ENCODE measurements around the gene ADGRG4. TPM values are rescaled to one million over a fixed set of nuclear protein-coding genes. Genes with fewer than 3 reads are reported as not detected.

ADGRG4 gene
- total RNA-seq, 2 donors from 2014 or later = 0.14 to 0.41 TPM

DNA sequence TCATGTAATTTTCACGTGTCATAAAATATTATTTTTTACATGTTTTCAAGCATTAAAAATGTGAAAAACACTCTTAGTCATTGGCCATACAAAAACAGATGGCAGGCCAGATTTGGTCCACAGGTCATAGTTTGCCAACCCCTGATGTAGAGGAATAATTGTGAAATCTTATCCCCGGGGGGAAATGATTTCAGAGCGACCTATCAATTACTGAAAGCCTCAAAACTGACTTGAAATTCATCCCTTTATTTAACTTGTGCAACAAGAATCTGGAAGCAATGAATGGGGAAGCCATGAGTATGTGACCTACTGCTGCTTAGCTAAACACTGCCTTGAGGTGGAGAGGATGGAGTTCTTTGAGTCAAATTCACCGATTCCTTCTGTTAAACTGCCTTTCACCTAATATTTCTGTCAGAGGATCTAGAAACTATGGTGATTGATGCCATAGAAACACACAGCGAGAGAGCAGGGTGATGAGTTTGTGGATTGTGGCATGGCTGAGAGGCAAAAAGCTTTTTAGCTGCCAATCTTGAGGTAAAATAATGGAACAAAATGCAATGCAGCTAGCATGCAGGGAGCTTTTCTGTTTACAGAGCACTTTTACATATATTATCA is 156.6 kb downstream of the ADGRG4 start:
- ATAC-seq (ENCODE audit: insufficient number of reproducible peaks, low FRiP score, low read depth) (no peak), DNase-seq (ENCODE audit: low spot score) (no peak)
- Histone ChIP-seq H3K4me3 (no peak overlapping the region), H3K4me1 (ENCODE audit: control insufficient read depth in 1 of 2, low read depth in 2 of 2) (no peaks in the 10 kb centered on the region), H3K9me3 (no peaks in the 10 kb centered on the region), H3K27me3 (replicated peaks; ENCODE audit: insufficient read depth) (no peaks in the 10 kb centered on the region), H3K27ac (no peak overlapping the region), H3K36me3 (no peaks in the 10 kb centered on the region)
- TF ChIP-seq, protein P1, sequence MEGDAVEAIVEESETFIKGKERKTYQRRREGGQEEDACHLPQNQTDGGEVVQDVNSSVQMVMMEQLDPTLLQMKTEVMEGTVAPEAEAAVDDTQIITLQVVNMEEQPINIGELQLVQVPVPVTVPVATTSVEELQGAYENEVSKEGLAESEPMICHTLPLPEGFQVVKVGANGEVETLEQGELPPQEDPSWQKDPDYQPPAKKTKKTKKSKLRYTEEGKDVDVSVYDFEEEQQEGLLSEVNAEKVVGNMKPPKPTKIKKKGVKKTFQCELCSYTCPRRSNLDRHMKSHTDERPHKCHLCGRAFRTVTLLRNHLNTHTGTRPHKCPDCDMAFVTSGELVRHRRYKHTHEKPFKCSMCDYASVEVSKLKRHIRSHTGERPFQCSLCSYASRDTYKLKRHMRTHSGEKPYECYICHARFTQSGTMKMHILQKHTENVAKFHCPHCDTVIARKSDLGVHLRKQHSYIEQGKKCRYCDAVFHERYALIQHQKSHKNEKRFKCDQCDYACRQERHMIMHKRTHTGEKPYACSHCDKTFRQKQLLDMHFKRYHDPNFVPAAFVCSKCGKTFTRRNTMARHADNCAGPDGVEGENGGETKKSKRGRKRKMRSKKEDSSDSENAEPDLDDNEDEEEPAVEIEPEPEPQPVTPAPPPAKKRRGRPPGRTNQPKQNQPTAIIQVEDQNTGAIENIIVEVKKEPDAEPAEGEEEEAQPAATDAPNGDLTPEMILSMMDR (IDR thresholded peaks at IDR 0.05) = no peak

DNA sequence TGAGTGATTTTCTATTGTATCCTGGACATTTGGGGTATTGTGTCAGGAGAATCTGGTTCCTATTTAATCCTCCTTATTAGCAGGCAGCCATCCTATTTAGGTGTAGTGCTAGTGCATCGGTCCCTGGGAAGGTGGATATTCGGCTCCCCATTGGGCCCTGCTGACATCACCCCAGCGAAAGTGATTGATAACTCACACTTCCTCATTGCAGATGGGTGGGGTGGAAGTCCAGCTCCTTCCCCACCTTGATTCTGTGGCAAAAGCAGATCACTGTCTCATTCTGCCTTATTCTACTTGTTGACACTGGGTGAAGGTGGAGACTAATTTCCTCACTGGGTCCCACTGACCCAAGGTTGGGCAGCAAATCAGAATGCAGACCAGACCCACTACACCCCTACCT is 163.8 kb downstream of the ADGRG4 start:
- H3K4me3 ChIP-seq = no peak overlapping the region
- no peaks in the 10 kb centered on the region for H3K4me1 ChIP-seq (ENCODE audit: control insufficient read depth in 1 of 2, low read depth in 2 of 2)
- no peak overlapping the region for H3K27ac ChIP-seq
- H3K27me3 ChIP-seq (replicated peaks; ENCODE audit: insufficient read depth) = no peaks in the 10 kb centered on the region
- H3K36me3 ChIP-seq = no peaks in the 10 kb centered on the region
- no peaks in the 10 kb centered on the region for H3K9me3 ChIP-seq
- ATAC-seq (ENCODE audit: insufficient number of reproducible peaks, low FRiP score, low read depth) = no peak
- TF ChIP-seq, protein P1 (IDR thresholded peaks at IDR 0.05) = no peak
- DNase-seq (ENCODE audit: low spot score) = no peak

Other genes starting within 250 kb of the ADGRG4 start
- gene FHL1, start 153.4 kb upstream of the ADGRG4 start, total RNA-seq = 1,000 to 10,000 TPM; 1,134 to 3,147 TPM
- 10 to 100 TPM; 41.6 to 44.5 TPM for gene MAP7D3, start 49.6 kb upstream of the ADGRG4 start, total RNA-seq
- gene BRS3, start 187.0 kb downstream of the ADGRG4 start, total RNA-seq = not detected
- gene HTATSF1, start 196.6 kb downstream of the ADGRG4 start, total RNA-seq = 10 to 100 TPM; 47.2 to 59.3 TPM
- not detected for gene VGLL1, start 231.3 kb downstream of the ADGRG4 start, total RNA-seq

Data from thoracic aorta (tissue), 2 donors.